Stimulated activated CD8-positive, alpha-beta memory T cell treated with anti-CD3 and anti-CD28 coated beads, Interleukin-7, amount 100 ng/mL, for 1 hour (primary cell): ENCODE data around the gene NELFCD.
"Not testable (repeated sequence)": the region's sequence is repeated elsewhere in the genome, so short reads cannot be mapped to it uniquely, and the experiment has no call there.

Experiments
- DNase-seq, 2 donors: peaks; one replicate each; pipeline ENCODE4 v3.0.0-alpha.2; 2020; ENCODE audit warnings: low read depth in 2 of 2

The NELFCD gene

GRCh38 chr20:59025511-59025910 lies 44.5 kb downstream of the NELFCD start:
- DNase-seq: no peak

GRCh38 chr20:59026904-59027740 lies 46.1 kb downstream of the NELFCD start:
- DNase-seq: no peak

- no peak for DNase-seq
Measured at GRCh38 chr20:59027741-59028320, 46.8 kb downstream of the NELFCD start.

GRCh38 chr20:59028812-59029211 lies 47.8 kb downstream of the NELFCD start:
- DNase-seq: no peak

GRCh38 chr20:59030911-59031563 lies 50.0 kb downstream of the NELFCD start:
- DNase-seq: no peak

GRCh38 chr20:59031564-59032022 lies 50.5 kb downstream of the NELFCD start:
- no peak for DNase-seq

GRCh38 chr20:59032023-59032712 lies 51.1 kb downstream of the NELFCD start, which contains the start of gene ATP5F1E:
TSS of gene ATP5F1E (minus strand) at chr20:59032335. CDS start at chr20:59032251, 84 bp downstream.
- DNase-seq: peak; percentile 93

GRCh38 chr20:59032713-59033059 lies 51.6 kb downstream of the NELFCD start:
- DNase-seq: no peak

- no peak for DNase-seq
Measured at GRCh38 chr20:59033093-59033492, 52.0 kb downstream of the NELFCD start.

GRCh38 chr20:59033616-59034165 lies 52.6 kb downstream of the NELFCD start:
- DNase-seq: no peak

- DNase-seq: no peak
Measured at GRCh38 chr20:59035381-59035780, 54.3 kb downstream of the NELFCD start.

- no peak for DNase-seq
Measured at GRCh38 chr20:59037386-59037785, 56.3 kb downstream of the NELFCD start.

- no peak for DNase-seq
Measured at GRCh38 chr20:59039233-59039632, 58.2 kb downstream of the NELFCD start.

- no peak for DNase-seq
Measured at GRCh38 chr20:59040667-59041066, 59.6 kb downstream of the NELFCD start.

GRCh38 chr20:59041487-59041886 lies 60.4 kb downstream of the NELFCD start:
- not testable (repeated sequence) for DNase-seq

- no peak for DNase-seq
Measured at GRCh38 chr20:59042151-59042795, 61.2 kb downstream of the NELFCD start, which contains the start of gene PRELID3B. TSS of gene PRELID3B (minus strand) at chr20:59042786. CDS start at chr20:59042730, 56 bp downstream.

GRCh38 chr20:59042796-59043631 lies 62.0 kb downstream of the NELFCD start:
- peak; percentile 81 to 87 for DNase-seq

- DNase-seq: no peak
Measured at GRCh38 chr20:59043698-59044097, 62.6 kb downstream of the NELFCD start.

GRCh38 chr20:59044295-59044694 lies 63.2 kb downstream of the NELFCD start:
- DNase-seq: no peak
